HFFc6 (cell line): Measurements from ENCODE around the gene FAF2. TPM values are rescaled to one million over a fixed set of nuclear protein-coding genes. Genes with fewer than 3 reads are reported as not detected.

Source experiments
- DNase-seq: peaks from one replicate; pipeline ENCODE4 v3.0.0-alpha.2; 2018
- H3K27ac Mint-ChIP-seq: 2 replicates; pipeline ENCODE4 v1.8.0; 2020; ENCODE audit warnings: mild to moderate bottlenecking, mixed read lengths
- H3K27me3 Mint-ChIP-seq: 2 replicates; pipeline ENCODE4 v1.8.0; 2021; ENCODE audit warnings: mild to moderate bottlenecking, moderate library complexity, mixed read lengths; ENCODE audit not compliant: insufficient read depth
- H3K36me3 Mint-ChIP-seq: 2 replicates; pipeline ENCODE4 v1.8.0; 2021; ENCODE audit warnings: low read depth, mixed read lengths
- H3K4me1 Mint-ChIP-seq: 2 replicates; pipeline ENCODE4 v1.8.0; 2020; ENCODE audit warnings: low read depth, mixed read lengths
- H3K4me3 Mint-ChIP-seq: 2 replicates; pipeline ENCODE4 v1.8.0; 2020; ENCODE audit warnings: mild to moderate bottlenecking, moderate library complexity, mixed read lengths
- H3K9me3 Mint-ChIP-seq: 2 replicates; pipeline ENCODE4 v1.8.0; 2020; ENCODE audit warnings: mild to moderate bottlenecking, mixed read lengths
- total RNA-seq, 6 experiments: library from RNA; stranded (reverse); fragmentation: NEBNext Ultra II Directional; extraction: Animal tissue kit (Norgen Biotek cat#: 25700); gene quantifications; 2 replicates in 1 of 6; 3 replicates in 5 of 6; pipeline ENCODE4 v1.2.3, GENCODE V29; 2021
- TF ChIP-seq, protein P1 (sequence below): fragments of 200-600 bp; sonication (generic); IDR thresholded peaks from 2 replicates; pipeline ENCODE4 v1.5.0; 2021; ENCODE audit warnings: antibody characterized with exemption, mild to moderate bottlenecking

Gene FAF2
- total RNA-seq, 6 experiments from 2014 or later = 43.4 to 53.1 (median 49.3) TPM

- peaks cover 59% of the 10 kb centered on the region for H3K36me3 Mint-ChIP-seq
- TF ChIP-seq, protein P1, sequence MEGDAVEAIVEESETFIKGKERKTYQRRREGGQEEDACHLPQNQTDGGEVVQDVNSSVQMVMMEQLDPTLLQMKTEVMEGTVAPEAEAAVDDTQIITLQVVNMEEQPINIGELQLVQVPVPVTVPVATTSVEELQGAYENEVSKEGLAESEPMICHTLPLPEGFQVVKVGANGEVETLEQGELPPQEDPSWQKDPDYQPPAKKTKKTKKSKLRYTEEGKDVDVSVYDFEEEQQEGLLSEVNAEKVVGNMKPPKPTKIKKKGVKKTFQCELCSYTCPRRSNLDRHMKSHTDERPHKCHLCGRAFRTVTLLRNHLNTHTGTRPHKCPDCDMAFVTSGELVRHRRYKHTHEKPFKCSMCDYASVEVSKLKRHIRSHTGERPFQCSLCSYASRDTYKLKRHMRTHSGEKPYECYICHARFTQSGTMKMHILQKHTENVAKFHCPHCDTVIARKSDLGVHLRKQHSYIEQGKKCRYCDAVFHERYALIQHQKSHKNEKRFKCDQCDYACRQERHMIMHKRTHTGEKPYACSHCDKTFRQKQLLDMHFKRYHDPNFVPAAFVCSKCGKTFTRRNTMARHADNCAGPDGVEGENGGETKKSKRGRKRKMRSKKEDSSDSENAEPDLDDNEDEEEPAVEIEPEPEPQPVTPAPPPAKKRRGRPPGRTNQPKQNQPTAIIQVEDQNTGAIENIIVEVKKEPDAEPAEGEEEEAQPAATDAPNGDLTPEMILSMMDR = no peak
- no peak overlapping the region for H3K27ac Mint-ChIP-seq
- no peaks in the 10 kb centered on the region; the same call in 1 of the 2 replicates for H3K27me3 Mint-ChIP-seq
- peaks cover 42% of the 10 kb centered on the region for H3K4me1 Mint-ChIP-seq
- no peak overlapping the region for H3K4me3 Mint-ChIP-seq
- DNase-seq = no peak
- no peaks in the 10 kb centered on the region for H3K9me3 Mint-ChIP-seq
These were observed 40.9 kb downstream of the FAF2 start for GRCh38 chr5:176489077-176489476.

- Mint-ChIP-seq H3K36me3 (peaks cover 63% of the 10 kb centered on the region), H3K9me3 (no peaks in the 10 kb centered on the region), H3K4me1 (peaks cover 42% of the 10 kb centered on the region), H3K27me3 (no peaks in the 10 kb centered on the region; the same call in 1 of the 2 replicates), H3K27ac (peak overlapping the region; percentile 10; the same call in 1 of the 2 replicates), H3K4me3 (no peak overlapping the region)
- no peak for DNase-seq
- TF ChIP-seq, protein P1 = no peak
These were observed 42.1 kb downstream of the FAF2 start for GRCh38 chr5:176490301-176490700.

- TF ChIP-seq, protein P1 = no peak
- H3K36me3 Mint-ChIP-seq = peaks cover 66% of the 10 kb centered on the region
These were observed 42.9 kb downstream of the FAF2 start for GRCh38 chr5:176491101-176491502.

DNA sequence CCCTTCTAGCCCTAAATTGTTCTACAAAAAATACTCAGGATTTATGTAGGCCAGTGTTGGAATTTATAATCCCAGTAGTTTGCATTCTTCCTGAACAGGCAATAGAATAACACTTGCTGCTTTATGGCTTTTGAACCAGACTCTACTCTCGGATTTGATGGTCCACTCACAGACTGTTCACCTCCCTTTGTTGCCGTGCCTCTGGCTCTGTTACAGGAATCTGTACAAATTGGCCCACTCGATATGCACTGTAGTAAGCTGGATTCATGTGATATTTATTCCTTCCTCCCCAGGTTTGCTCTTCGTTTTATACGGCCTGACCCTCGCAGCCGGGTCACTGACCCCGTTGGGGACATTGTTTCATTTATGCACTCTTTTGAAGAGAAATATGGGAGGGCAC, 43.7 kb downstream of the FAF2 start:
- Mint-ChIP-seq H3K27me3 (no peaks in the 10 kb centered on the region; the same call in 1 of the 2 replicates), H3K4me3 (no peak overlapping the region; the same call in 1 of the 2 replicates), H3K27ac (peak overlapping the region; percentile 29), H3K9me3 (no peaks in the 10 kb centered on the region), H3K4me1 (peaks cover 42% of the 10 kb centered on the region), H3K36me3 (peaks cover 63% of the 10 kb centered on the region)
- TF ChIP-seq, protein P1 = no peak
- no peak for DNase-seq

More at GRCh38 chr5:176491101-176491502, 42.9 kb downstream of the FAF2 start:
- Mint-ChIP-seq H3K4me3 (no peak overlapping the region), H3K27ac (peak overlapping the region; percentile 33; the same call in 1 of the 2 replicates), H3K4me1 (peaks cover 42% of the 10 kb centered on the region), H3K9me3 (no peaks in the 10 kb centered on the region), H3K27me3 (no peaks in the 10 kb centered on the region; the same call in 1 of the 2 replicates)
- DNase-seq = peak; percentile 23

- Mint-ChIP-seq H3K36me3 (peaks cover 64% of the 10 kb centered on the region), H3K4me1 (peaks cover 47% of the 10 kb centered on the region), H3K9me3 (no peaks in the 10 kb centered on the region), H3K27ac (peak overlapping the region; percentile 29), H3K27me3 (no peaks in the 10 kb centered on the region), H3K4me3 (no peak overlapping the region; the same call in 1 of the 2 replicates)
- peak; percentile 32 for DNase-seq
- TF ChIP-seq, protein P1 = no peak
These were observed 44.2 kb downstream of the FAF2 start for GRCh38 chr5:176492431-176492830.
